WERI-Rb-1 (cell line): Measurements from ENCODE around the gene SSTR3.

ENCODE experiments used
- DNase-seq: peaks from one replicate; pipeline ENCODE4 v3.0.0-alpha.2; 2020
- H3K27ac ChIP-seq: fragments of 250-450 bp; sonication (Bioruptor Pico); 2 replicates; pipeline ENCODE4 v1.5.1; 2020; ENCODE audit warnings: mild to moderate bottlenecking, moderate library complexity
- H3K27me3 ChIP-seq: fragments of 250-450 bp; sonication (Bioruptor Pico); 2 replicates; pipeline ENCODE4 v1.5.1; 2021; ENCODE audit warnings: mild to moderate bottlenecking, low read depth, moderate library complexity; ENCODE audit not compliant: insufficient read depth, severe bottlenecking
- H3K36me3 ChIP-seq: fragments of 250-450 bp; sonication (Bioruptor Pico); 2 replicates; pipeline ENCODE4 v1.5.1; 2020; ENCODE audit warnings: mild to moderate bottlenecking, moderate library complexity
- H3K4me3 ChIP-seq: 2 replicates; pipeline ENCODE4 v1.5.1; 2011; ENCODE audit warnings: low read depth, mild to moderate bottlenecking, control low read depth, low read length
- H3K9me3 ChIP-seq: fragments of 250-450 bp; sonication (Bioruptor Pico); 2 replicates; pipeline ENCODE4 v1.5.1; 2021; ENCODE audit warnings: mild to moderate bottlenecking, moderate library complexity; ENCODE audit not compliant: severe bottlenecking
- CTCF ChIP-seq: IDR thresholded peaks from 2 replicates; pipeline ENCODE4 v1.5.1; 2011; ENCODE audit warnings: low read depth, mild to moderate bottlenecking, control low read depth, inconsistent platforms, low read length

Gene SSTR3

GRCh38 chr22:37226087-37226486 is 13.8 kb upstream of the SSTR3 start:
- peak; percentile 60 for DNase-seq
- Histone ChIP-seq H3K27ac (peak overlapping the region; percentile 66), H3K27me3 (no peaks in the 10 kb centered on the region), H3K4me3 (no peak overlapping the region), H3K9me3 (no peaks in the 10 kb centered on the region), H3K36me3 (no peaks in the 10 kb centered on the region)
- TF ChIP-seq CTCF, result 0 out of 2 replicates have a peak, but pooled peaks have one; percentile 20

- no peaks in the 10 kb centered on the region for H3K36me3 ChIP-seq
- H3K4me3 ChIP-seq, result no peak overlapping the region
- no peaks in the 10 kb centered on the region for H3K27me3 ChIP-seq
- peak; percentile 66 for TF ChIP-seq CTCF
- peak overlapping the region; percentile 66 for H3K27ac ChIP-seq
- no peaks in the 10 kb centered on the region for H3K9me3 ChIP-seq
- DNase-seq, result peak; percentile 78
Measured at GRCh38 chr22:37225481-37225880, 13.2 kb upstream of the SSTR3 start.

GRCh38 chr22:37224757-37225420 is 12.6 kb upstream of the SSTR3 start:
- DNase-seq, result no peak
- H3K9me3 ChIP-seq, result no peaks in the 10 kb centered on the region
- peak overlapping the region; percentile 66; the same call in 1 of the 2 replicates for H3K27ac ChIP-seq
- no peak for TF ChIP-seq CTCF
- no peaks in the 10 kb centered on the region for H3K36me3 ChIP-seq
- no peaks in the 10 kb centered on the region for H3K27me3 ChIP-seq
- H3K4me3 ChIP-seq, result no peak overlapping the region

- Histone ChIP-seq H3K4me3 (no peak overlapping the region), H3K36me3 (no peaks in the 10 kb centered on the region), H3K9me3 (no peaks in the 10 kb centered on the region), H3K27me3 (no peaks in the 10 kb centered on the region), H3K27ac (no peak overlapping the region)
- TF ChIP-seq CTCF, result no peak
- DNase-seq, result no peak
Measured at GRCh38 chr22:37223965-37224551, 11.8 kb upstream of the SSTR3 start.

- H3K36me3 ChIP-seq, result no peaks in the 10 kb centered on the region
- no peaks in the 10 kb centered on the region for H3K9me3 ChIP-seq
- no peak overlapping the region for H3K4me3 ChIP-seq
- DNase-seq, result no peak
- H3K27me3 ChIP-seq, result no peaks in the 10 kb centered on the region
- H3K27ac ChIP-seq, result no peak overlapping the region
- no peak for TF ChIP-seq CTCF
Measured at GRCh38 chr22:37222440-37222971, 10.2 kb upstream of the SSTR3 start.
